Pons (tissue), 1 donor: ENCODE data around the gene GTPBP6.
"Not testable (repeated sequence)": the region's sequence is repeated elsewhere in the genome, so short reads cannot be mapped to it uniquely, and the experiment has no call there.

Source experiments
- DNase-seq: peaks from one replicate; pipeline ENCODE4 v3.0.0-alpha.2; 2016; ENCODE audit warnings: low spot score

Gene GTPBP6

GRCh38 chrX:265502-265901, 53.1 kb downstream of the GTPBP6 start:
- DNase-seq: no peak

GRCh38 chrX:264634-265455, 53.8 kb downstream of the GTPBP6 start:
- no peak for DNase-seq

GRCh38 chrX:264006-264405, 54.6 kb downstream of the GTPBP6 start:
- DNase-seq: not testable (repeated sequence)

GRCh38 chrX:262381-262909, 56.2 kb downstream of the GTPBP6 start:
- DNase-seq: no peak

- DNase-seq: no peak
Measured at GRCh38 chrX:261919-262352, 56.7 kb downstream of the GTPBP6 start.

GRCh38 chrX:261167-261918, 57.3 kb downstream of the GTPBP6 start:
- no peak for DNase-seq

- DNase-seq: no peak
Measured at GRCh38 chrX:259692-260355, 58.8 kb downstream of the GTPBP6 start.

GRCh38 chrX:258291-259040, 60.1 kb downstream of the GTPBP6 start:
- no peak for DNase-seq

GRCh38 chrX:257681-258289, 60.8 kb downstream of the GTPBP6 start:
- DNase-seq: no peak

- DNase-seq: not testable (repeated sequence)
Measured at GRCh38 chrX:257054-257453, 61.5 kb downstream of the GTPBP6 start.

- DNase-seq: no peak
Measured at GRCh38 chrX:255923-256331, 62.7 kb downstream of the GTPBP6 start.
